Loucy (cell line): ENCODE results near the gene ARCN1.

Experiments used
- H2AFZ ChIP-seq: fragments of 200-600 bp; sonication (generic); 2 replicates; pipeline ENCODE4 v1.6.0; 2016; ENCODE audit warnings: antibody characterized with exemption, mild to moderate bottlenecking, low read length, moderate library complexity
- H3F3A ChIP-seq: fragments of 200-600 bp; 2 replicates; pipeline ENCODE4 v1.6.0; 2016; ENCODE audit warnings: antibody characterized with exemption, low read depth, mild to moderate bottlenecking
- H3K27me3 ChIP-seq: fragments of 200-600 bp; sonication (generic); 2 replicates; pipeline ENCODE4 v1.6.1; 2014; ENCODE audit warnings: low read length, mild to moderate bottlenecking; ENCODE audit not compliant: insufficient read depth, poor library complexity, severe bottlenecking
- H3K36me3 ChIP-seq: fragments of 200-600 bp; sonication (generic); 2 replicates; pipeline ENCODE4 v1.6.1; 2016; ENCODE audit warnings: low read length; ENCODE audit not compliant: insufficient read depth
- H3K4me1 ChIP-seq: fragments of 200-600 bp; sonication (generic); 2 replicates; pipeline ENCODE4 v1.5.1; 2014; ENCODE audit warnings: low read length, mild to moderate bottlenecking; ENCODE audit not compliant: insufficient read depth, poor library complexity, severe bottlenecking
- H3K4me2 ChIP-seq: fragments of 200-600 bp; sonication (generic); 2 replicates; pipeline ENCODE4 v1.6.0; 2014; ENCODE audit warnings: antibody characterized with exemption, low read length, low read depth, mild to moderate bottlenecking; ENCODE audit not compliant: poor library complexity, severe bottlenecking
- H3K4me3 ChIP-seq: fragments of 200-600 bp; sonication (generic); 2 replicates; pipeline ENCODE4 v1.5.1; 2014; ENCODE audit warnings: low read length, mild to moderate bottlenecking, mixed read lengths; ENCODE audit not compliant: poor library complexity, severe bottlenecking
- H3K79me2 ChIP-seq: fragments of 200-600 bp; sonication (generic); 2 replicates; pipeline ENCODE4 v1.6.1; 2014; ENCODE audit warnings: low read length; ENCODE audit not compliant: insufficient read depth
- H3K9ac ChIP-seq: fragments of 200-600 bp; sonication (generic); 2 replicates; pipeline ENCODE4 v1.6.0; 2014; ENCODE audit warnings: mild to moderate bottlenecking, low read depth, low read length, moderate library complexity; ENCODE audit not compliant: poor library complexity, severe bottlenecking
- H3K9me2 ChIP-seq: fragments of 200-600 bp; sonication (generic); replicated peaks from 2 replicates; pipeline ENCODE4 v1.6.1; 2016; ENCODE audit warnings: low read depth, low read length, mixed read lengths
- H3K9me3 ChIP-seq: fragments of 200-600 bp; sonication (generic); 2 replicates; pipeline ENCODE4 v1.6.1; 2014; ENCODE audit warnings: mild to moderate bottlenecking, antibody characterized with exemption, low read length, low read depth; ENCODE audit not compliant: insufficient read depth
- H4K20me1 ChIP-seq: fragments of 200-600 bp; sonication (generic); 2 replicates; pipeline ENCODE4 v1.6.0; 2014; ENCODE audit warnings: antibody characterized with exemption, low read length, mild to moderate bottlenecking; ENCODE audit not compliant: insufficient read depth, poor library complexity, severe bottlenecking
- EZH2phosphoT487 ChIP-seq: fragments of 200-600 bp; IDR thresholded peaks from 2 replicates; pipeline ENCODE4 v1.6.1; 2018; ENCODE audit warnings: antibody characterized with exemption, mild to moderate bottlenecking, moderate library complexity, borderline replicate concordance
- TF ChIP-seq, protein P1 (sequence below): fragments of 200-600 bp; sonication (generic); conservative IDR thresholded peaks from 2 replicates; pipeline ENCODE4 v1.5.1; 2014; ENCODE audit warnings: mild to moderate bottlenecking, antibody characterized with exemption, low read length

The ARCN1 gene

DNA sequence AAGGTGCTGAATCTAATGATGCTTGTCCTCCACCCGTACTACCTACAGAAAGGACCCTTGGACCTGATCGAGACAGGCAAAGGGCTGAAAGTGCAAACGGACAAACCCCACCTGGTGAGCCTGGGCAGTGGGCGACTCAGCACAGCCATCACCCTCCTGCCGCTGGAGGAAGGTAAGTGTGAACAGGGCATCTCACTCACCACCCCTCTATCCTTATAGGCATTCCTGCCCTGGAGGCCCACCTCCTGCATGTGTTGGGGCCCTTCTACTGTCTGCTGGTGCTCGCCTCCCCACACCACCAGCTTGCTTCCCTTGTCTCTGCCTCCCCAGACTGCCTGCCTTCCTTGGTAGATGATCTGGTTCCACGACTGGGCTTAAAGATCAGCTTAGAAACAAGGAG, 42.3 kb downstream of the ARCN1 start:
- Histone ChIP-seq H3K4me3 (no peak overlapping the region), H4K20me1 (no peaks in the 10 kb centered on the region), H3K4me1 (peaks cover 4% of the 10 kb centered on the region), H3K9me2 (no peaks in the 10 kb centered on the region), H3K9ac (no peak overlapping the region), H3K4me2 (no peak overlapping the region), H3F3A (no peaks in the 10 kb centered on the region), H3K79me2 (no peaks in the 10 kb centered on the region), H3K27me3 (peaks cover 11% of the 10 kb centered on the region), H2AFZ (no peak overlapping the region), H3K9me3 (no peaks in the 10 kb centered on the region), H3K36me3 (no peaks in the 10 kb centered on the region)
- no peak for TF ChIP-seq EZH2phosphoT487
- TF ChIP-seq, protein P1, sequence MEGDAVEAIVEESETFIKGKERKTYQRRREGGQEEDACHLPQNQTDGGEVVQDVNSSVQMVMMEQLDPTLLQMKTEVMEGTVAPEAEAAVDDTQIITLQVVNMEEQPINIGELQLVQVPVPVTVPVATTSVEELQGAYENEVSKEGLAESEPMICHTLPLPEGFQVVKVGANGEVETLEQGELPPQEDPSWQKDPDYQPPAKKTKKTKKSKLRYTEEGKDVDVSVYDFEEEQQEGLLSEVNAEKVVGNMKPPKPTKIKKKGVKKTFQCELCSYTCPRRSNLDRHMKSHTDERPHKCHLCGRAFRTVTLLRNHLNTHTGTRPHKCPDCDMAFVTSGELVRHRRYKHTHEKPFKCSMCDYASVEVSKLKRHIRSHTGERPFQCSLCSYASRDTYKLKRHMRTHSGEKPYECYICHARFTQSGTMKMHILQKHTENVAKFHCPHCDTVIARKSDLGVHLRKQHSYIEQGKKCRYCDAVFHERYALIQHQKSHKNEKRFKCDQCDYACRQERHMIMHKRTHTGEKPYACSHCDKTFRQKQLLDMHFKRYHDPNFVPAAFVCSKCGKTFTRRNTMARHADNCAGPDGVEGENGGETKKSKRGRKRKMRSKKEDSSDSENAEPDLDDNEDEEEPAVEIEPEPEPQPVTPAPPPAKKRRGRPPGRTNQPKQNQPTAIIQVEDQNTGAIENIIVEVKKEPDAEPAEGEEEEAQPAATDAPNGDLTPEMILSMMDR, result no peak

DNA sequence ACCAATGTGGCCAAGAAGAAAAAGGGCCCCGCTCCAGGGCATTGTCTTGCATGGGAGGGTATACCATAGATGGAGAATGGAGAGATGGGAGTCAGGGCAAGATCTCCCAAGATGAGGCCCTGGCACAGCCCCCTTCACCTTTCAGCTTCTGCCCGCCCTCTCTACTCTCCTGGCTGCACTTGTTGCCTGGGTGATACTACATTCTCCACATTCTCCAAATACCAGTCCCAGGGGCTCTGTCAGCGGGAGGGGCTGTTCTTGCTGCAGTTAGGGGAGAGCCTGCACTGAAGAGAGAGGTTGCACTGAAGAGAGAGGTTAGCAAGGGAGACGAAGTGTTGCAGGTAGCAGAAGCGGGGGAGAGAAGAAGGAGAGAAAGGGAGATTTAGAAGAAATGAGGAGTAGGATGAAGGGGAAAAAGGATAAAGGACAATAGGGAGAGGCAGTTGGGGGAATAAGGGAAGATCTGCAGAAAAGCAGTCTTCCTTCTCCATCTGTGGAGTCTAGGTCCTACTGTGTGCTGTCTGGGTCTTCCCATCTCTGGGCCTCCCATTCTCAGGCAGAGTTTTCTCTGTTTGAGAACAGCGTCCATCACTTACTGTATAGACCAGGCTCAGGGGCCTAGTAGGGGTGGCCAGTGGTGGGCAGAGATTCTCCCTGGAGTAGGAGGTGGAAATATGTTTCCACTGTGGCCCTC, 43.2 kb downstream of the ARCN1 start:
- Histone ChIP-seq H3F3A (no peaks in the 10 kb centered on the region), H3K9me3 (no peaks in the 10 kb centered on the region), H2AFZ (no peak overlapping the region), H3K9ac (no peak overlapping the region), H3K79me2 (no peaks in the 10 kb centered on the region), H3K4me1 (peaks cover 8% of the 10 kb centered on the region), H3K4me2 (no peak overlapping the region), H4K20me1 (no peaks in the 10 kb centered on the region), H3K4me3 (no peak overlapping the region), H3K9me2 (no peaks in the 10 kb centered on the region), H3K36me3 (no peaks in the 10 kb centered on the region), H3K27me3 (peaks cover 1% of the 10 kb centered on the region)
- TF ChIP-seq, protein P1, result no peak
- no peak for TF ChIP-seq EZH2phosphoT487

DNA sequence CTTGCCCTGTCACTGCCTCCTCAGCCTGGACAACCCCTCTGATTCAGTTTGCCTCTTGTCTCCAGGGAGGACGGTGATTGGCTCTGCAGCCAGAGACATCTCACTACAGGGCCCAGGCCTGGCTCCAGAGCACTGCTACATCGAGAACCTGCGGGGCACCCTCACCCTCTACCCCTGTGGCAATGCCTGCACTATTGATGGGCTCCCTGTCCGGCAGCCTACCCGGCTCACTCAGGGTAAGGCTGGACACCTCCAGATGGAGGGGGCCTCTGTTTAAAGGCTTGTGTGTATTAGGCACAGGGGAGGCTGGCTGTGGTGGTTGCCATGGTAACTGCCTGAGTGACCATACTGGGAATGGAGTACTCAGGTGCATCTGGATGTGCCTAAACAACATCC, 43.8 kb downstream of the ARCN1 start:
- Histone ChIP-seq H3K4me2 (no peak overlapping the region), H3K4me1 (peaks cover 14% of the 10 kb centered on the region), H3K9ac (no peak overlapping the region), H3K27me3 (no peaks in the 10 kb centered on the region), H3K9me2 (no peaks in the 10 kb centered on the region), H3K9me3 (no peaks in the 10 kb centered on the region), H4K20me1 (no peaks in the 10 kb centered on the region), H3K4me3 (no peak overlapping the region), H3F3A (no peaks in the 10 kb centered on the region), H3K36me3 (no peaks in the 10 kb centered on the region), H2AFZ (no peak overlapping the region), H3K79me2 (no peaks in the 10 kb centered on the region)
- TF ChIP-seq, protein P1, result no peak
- no peak for TF ChIP-seq EZH2phosphoT487
